ENCODE results near the gene UFD1. TPM values are rescaled to one million over a fixed set of nuclear protein-coding genes. Genes with fewer than 3 reads are reported as not detected.

The UFD1 gene
- total and polyA plus RNA-seq, 2 of the 4 experiments (the other 2 are of a cell fraction): 149 to 152 TPM

- no peak for DNase-seq
- dilution Hi-C loops (cut with HindIII; ENCODE audit: low sequenced_read_pairs, unreplicated experiment) (no loop called here), intact Hi-C loops (cut with micrococcal nuclease) (no loop called here), in situ Hi-C loops (cut with MboI; ENCODE audit: low sequenced_read_pairs) (loop anchor here (10.0 kb wide), 1 partner anchor 57 kb away; no protein-coding TSS in a partner anchor)
- Histone ChIP-seq H2AK5ac (ENCODE audit: low read depth, low read length) (no peak overlapping the region), H3K14ac (replicated peaks; ENCODE audit: low read depth, low read length) (no peak overlapping the region), H3K9ac (ENCODE audit: low read depth, low read length) (no peak overlapping the region), H2BK5ac (ENCODE audit: low read depth, low read length, poor library complexity, severe bottlenecking) (no peak overlapping the region), H3K27me3 (ENCODE audit: control insufficient read depth, insufficient read depth, low read length) (no peaks in the 10 kb centered on the region), H4K8ac (ENCODE audit: low read depth in 2 of 2, low read length in 2 of 2) (no peak overlapping the region), H4K5ac (ENCODE audit: low read depth, low read length) (no peak overlapping the region), H3K4me2 (ENCODE audit: low read depth, low read length) (no peak overlapping the region), H2BK15ac (ENCODE audit: low read depth, low read length) (no peak overlapping the region), H4K91ac (ENCODE audit: insufficient read depth, low read depth, low read length) (no peak overlapping the region), H3K4me3 (ENCODE audit: insufficient read depth, low read depth, low read length) (no peak overlapping the region), H3K23ac (ENCODE audit: low read depth, low read length) (no peak overlapping the region), H2BK120ac (ENCODE audit: low read depth, low read length) (no peak overlapping the region), H3K27ac (ENCODE audit: insufficient read depth, low read length) (no peak overlapping the region), H2AK9ac (replicated peaks; ENCODE audit: low read depth, low read length, poor library complexity) (no peak overlapping the region), H3K56ac (ENCODE audit: extremely low read depth, insufficient read depth, low read length) (no peak overlapping the region), H3K36me3 (ENCODE audit: control insufficient read depth, insufficient read depth, low read length) (peaks cover 17% of the 10 kb centered on the region), H3K9me3 (ENCODE audit: control insufficient read depth, insufficient read depth, low read length) (no peaks in the 10 kb centered on the region), H3K9me1 (ENCODE audit: insufficient read depth, low read length) (peaks cover 9% of the 10 kb centered on the region; the same call in 1 of the 2 replicates), H3K79me1 (ENCODE audit: low read depth in 1 of 2, low read length in 2 of 2) (peaks cover 39 to 59% of the 10 kb centered on the region in 2 experiments), H2BK20ac (ENCODE audit: low read depth, low read length) (no peak overlapping the region), H2AFZ (replicated peaks; ENCODE audit: low read length, poor library complexity) (no peak overlapping the region), H4K20me1 (ENCODE audit: insufficient read depth, low read length) (peaks cover 20% of the 10 kb centered on the region), H3K4me1 (ENCODE audit: control insufficient read depth, insufficient read depth, low read length) (peaks cover 4% of the 10 kb centered on the region), H3K18ac (ENCODE audit: low read depth, low read length) (no peak overlapping the region), H3K4ac (ENCODE audit: low read depth, low read length) (no peak overlapping the region)
- WGBS, 2 experiments (ENCODE audit: extremely low coverage in 2 of 2, insufficient read length in 1 of 2): 100% methylated on average over 1 of the region's 2 CpGs; no CpG with 5 or more reads in 1 of the 2 experiments
- TF ChIP-seq POLR2A (IDR thresholded peaks at IDR 0.05; ENCODE audit: low read depth, low read length) (no peak), RFX5 (IDR thresholded peaks at IDR 0.05; ENCODE audit: low read depth, low read length) (no peak), MAZ (IDR thresholded peaks at IDR 0.05; ENCODE audit: borderline replicate concordance, low read depth, low read length) (no peak), BHLHE40 (IDR thresholded peaks at IDR 0.05; ENCODE audit: low read depth, low read length) (no peak), NFE2L2 (IDR thresholded peaks at IDR 0.05; ENCODE audit: low read depth, low read length) (no peak), CEBPB (IDR thresholded peaks at IDR 0.05; ENCODE audit: low read depth, low read length) (no peak), RCOR1 (IDR thresholded peaks at IDR 0.05; ENCODE audit: insufficient replicate concordance, low read length) (no peak), RAD21 (IDR thresholded peaks at IDR 0.05; ENCODE audit: low read length) (no peak), ELK1 (IDR thresholded peaks at IDR 0.05; ENCODE audit: borderline replicate concordance, low read depth, low read length) (no peak), CHD1 (IDR thresholded peaks at IDR 0.05; ENCODE audit: low read depth, low read length) (no peak), SMC3 (IDR thresholded peaks at IDR 0.05; ENCODE audit: low read depth, low read length) (no peak), CTCF (conservative IDR thresholded peaks at IDR 0.05; ENCODE audit: low read depth, low read length) (no peak), USF2 (IDR thresholded peaks at IDR 0.05; ENCODE audit: low read depth, low read length) (no peak), FOS (IDR thresholded peaks at IDR 0.05; ENCODE audit: low read depth, low read length) (no peak), MXI1 (IDR thresholded peaks at IDR 0.05; ENCODE audit: borderline replicate concordance, low read depth, low read length) (no peak), MAFK (IDR thresholded peaks at IDR 0.05; ENCODE audit: low read depth, low read length) (no peak)
- no TSS peak for BruUV-seq (replicated peaks)
- ATAC-seq (ENCODE audit: low read depth): no peak
- ChIA-PET POLR2A (ENCODE audit: unreplicated experiment) (no interaction called here), CTCF (no interaction called here)
Observed at GRCh38 chr22:19442166-19442565, 36.8 kb downstream of the UFD1 start.
